SIG-M5 (cell line): ENCODE data around the gene OR6C74.

Experiments
- DNase-seq: peaks from one replicate; lab custom pipeline; 2025; lab: John Stamatoyannopoulos, UW

OR6C74 gene

GRCh38 chr12:55244309-55244708 is at the start of gene OR6C74:
OR6C74 (plus strand) TSS chr12:55244609; CDS start chr12:55247288, 2,679 bp downstream.
- no peak for DNase-seq

GRCh38 chr12:55220725-55221124 is 23.7 kb upstream of the OR6C74 start, which contains the start of gene OR10A7:
OR10A7 (plus strand) TSS chr12:55221025; CDS start chr12:55221025, 0 bp downstream.
- DNase-seq, result no peak

DNA sequence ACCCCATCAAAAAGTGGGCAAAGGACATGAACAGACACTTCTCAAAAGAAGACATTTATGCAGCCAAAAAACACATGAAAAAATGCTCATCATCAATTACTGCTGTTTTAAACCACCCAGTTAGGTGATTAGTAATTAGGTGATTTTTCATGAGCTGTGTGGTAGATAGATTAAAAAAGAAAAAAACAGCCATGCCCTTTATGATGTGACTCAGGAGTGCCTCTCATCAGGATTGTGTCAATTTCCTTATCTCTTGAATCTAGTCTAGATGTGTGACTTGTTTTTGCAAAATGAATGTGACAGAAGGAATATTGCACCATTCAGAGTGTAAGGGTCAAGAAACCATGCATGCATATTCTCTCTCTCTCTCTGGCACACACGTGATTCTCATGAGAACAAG is 17.9 kb upstream of the OR6C74 start:
- DNase-seq, result no peak

- no peak for DNase-seq
These were observed 16.8 kb upstream of the OR6C74 start for GRCh38 chr12:55227643-55228042.

- DNase-seq, result no peak
These were observed 1.8 kb downstream of the OR6C74 start for GRCh38 chr12:55246159-55246558.

DNA sequence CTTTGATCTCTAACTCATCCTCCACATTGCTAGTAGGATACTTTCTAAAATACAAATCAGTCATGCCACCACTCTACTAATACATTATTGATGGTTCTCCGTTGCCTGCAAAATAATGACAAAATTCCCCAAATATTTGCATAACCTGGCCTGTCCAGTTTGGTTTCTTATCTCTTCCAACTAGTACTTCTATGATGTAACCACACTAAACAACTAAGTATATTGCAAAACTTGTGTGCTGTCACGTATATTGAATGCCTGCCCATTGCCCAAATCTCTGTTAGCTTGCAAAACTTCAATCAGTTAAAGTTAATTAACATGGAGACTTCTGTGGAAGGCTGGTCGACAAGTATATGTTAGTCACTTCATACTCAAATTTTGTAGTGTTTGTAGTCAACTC is 6.5 kb downstream of the OR6C74 start:
- DNase-seq, result no peak

GRCh38 chr12:55253281-55253680 is 8.9 kb downstream of the OR6C74 start:
- DNase-seq, result no peak

- no peak for DNase-seq
These were observed 12.4 kb downstream of the OR6C74 start for GRCh38 chr12:55256831-55257230.

- no peak for DNase-seq
These were observed 13.9 kb downstream of the OR6C74 start for GRCh38 chr12:55258303-55258702.

- DNase-seq, result no peak
These were observed 36.6 kb downstream of the OR6C74 start for GRCh38 chr12:55280991-55281390.

DNA sequence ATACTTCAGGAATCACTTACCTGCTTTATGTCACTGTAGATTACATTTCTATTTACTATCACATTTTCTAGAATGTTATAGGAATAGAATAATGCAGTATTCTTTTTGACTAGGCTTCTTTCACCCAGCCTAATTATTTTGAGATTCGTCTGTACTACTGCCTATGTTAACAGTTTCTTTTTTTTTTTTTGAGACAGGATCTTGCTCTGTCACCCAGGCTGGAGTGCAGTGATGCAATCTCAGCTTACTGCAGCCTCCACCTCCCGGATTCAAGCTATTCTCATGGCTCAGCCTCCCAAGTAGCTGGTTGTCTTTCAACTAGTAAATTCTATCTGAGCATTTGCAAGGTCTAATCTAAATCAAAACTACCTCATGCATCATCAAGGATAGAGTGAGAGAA is 45.6 kb downstream of the OR6C74 start:
- no peak for DNase-seq
